HFFc6 (cell line): ENCODE data around the gene MAN1C1. TPM values are rescaled to one million over a fixed set of nuclear protein-coding genes. Genes with fewer than 3 reads are reported as not detected.

Experiments
- DNase-seq: peaks from one replicate; pipeline ENCODE4 v3.0.0-alpha.2; 2018
- H3K27ac Mint-ChIP-seq: 2 replicates; pipeline ENCODE4 v1.8.0; 2020; ENCODE audit warnings: mild to moderate bottlenecking, mixed read lengths
- H3K27me3 Mint-ChIP-seq: 2 replicates; pipeline ENCODE4 v1.8.0; 2021; ENCODE audit warnings: mild to moderate bottlenecking, moderate library complexity, mixed read lengths; ENCODE audit not compliant: insufficient read depth
- H3K36me3 Mint-ChIP-seq: 2 replicates; pipeline ENCODE4 v1.8.0; 2021; ENCODE audit warnings: low read depth, mixed read lengths
- H3K4me1 Mint-ChIP-seq: 2 replicates; pipeline ENCODE4 v1.8.0; 2020; ENCODE audit warnings: low read depth, mixed read lengths
- H3K4me3 Mint-ChIP-seq: 2 replicates; pipeline ENCODE4 v1.8.0; 2020; ENCODE audit warnings: mild to moderate bottlenecking, moderate library complexity, mixed read lengths
- H3K9me3 Mint-ChIP-seq: 2 replicates; pipeline ENCODE4 v1.8.0; 2020; ENCODE audit warnings: mild to moderate bottlenecking, mixed read lengths
- total RNA-seq, 6 experiments: library from RNA; stranded (reverse); fragmentation: NEBNext Ultra II Directional; extraction: Animal tissue kit (Norgen Biotek cat#: 25700); gene quantifications; 2 replicates in 1 of 6; 3 replicates in 5 of 6; pipeline ENCODE4 v1.2.3, GENCODE V29; 2021
- TF ChIP-seq, protein P1 (sequence below): fragments of 200-600 bp; sonication (generic); IDR thresholded peaks from 2 replicates; pipeline ENCODE4 v1.5.0; 2021; ENCODE audit warnings: antibody characterized with exemption, mild to moderate bottlenecking

MAN1C1 gene
- total RNA-seq, 6 experiments from 2014 or later, result 0.07 to 0.14 (median 0.08) TPM; not detected in 3

GRCh38 chr1:25818569-25818968, 202.0 kb downstream of the MAN1C1 start:
- H3K27me3 Mint-ChIP-seq, result peaks cover 4% of the 10 kb centered on the region
- peaks cover 41% of the 10 kb centered on the region for H3K4me1 Mint-ChIP-seq
- TF ChIP-seq, protein P1, sequence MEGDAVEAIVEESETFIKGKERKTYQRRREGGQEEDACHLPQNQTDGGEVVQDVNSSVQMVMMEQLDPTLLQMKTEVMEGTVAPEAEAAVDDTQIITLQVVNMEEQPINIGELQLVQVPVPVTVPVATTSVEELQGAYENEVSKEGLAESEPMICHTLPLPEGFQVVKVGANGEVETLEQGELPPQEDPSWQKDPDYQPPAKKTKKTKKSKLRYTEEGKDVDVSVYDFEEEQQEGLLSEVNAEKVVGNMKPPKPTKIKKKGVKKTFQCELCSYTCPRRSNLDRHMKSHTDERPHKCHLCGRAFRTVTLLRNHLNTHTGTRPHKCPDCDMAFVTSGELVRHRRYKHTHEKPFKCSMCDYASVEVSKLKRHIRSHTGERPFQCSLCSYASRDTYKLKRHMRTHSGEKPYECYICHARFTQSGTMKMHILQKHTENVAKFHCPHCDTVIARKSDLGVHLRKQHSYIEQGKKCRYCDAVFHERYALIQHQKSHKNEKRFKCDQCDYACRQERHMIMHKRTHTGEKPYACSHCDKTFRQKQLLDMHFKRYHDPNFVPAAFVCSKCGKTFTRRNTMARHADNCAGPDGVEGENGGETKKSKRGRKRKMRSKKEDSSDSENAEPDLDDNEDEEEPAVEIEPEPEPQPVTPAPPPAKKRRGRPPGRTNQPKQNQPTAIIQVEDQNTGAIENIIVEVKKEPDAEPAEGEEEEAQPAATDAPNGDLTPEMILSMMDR, result no peak
- peak overlapping the region; percentile 91 for H3K27ac Mint-ChIP-seq
- H3K9me3 Mint-ChIP-seq, result no peaks in the 10 kb centered on the region
- no peaks in the 10 kb centered on the region; the same call in 1 of the 2 replicates for H3K36me3 Mint-ChIP-seq
- no peak for DNase-seq
- peak overlapping the region; percentile 94 for H3K4me3 Mint-ChIP-seq

- H3K4me3 Mint-ChIP-seq, result peak within 1 kb of the TSS; percentile 94
- H3K27ac Mint-ChIP-seq, result peak within 1 kb of the TSS; percentile 91
- H3K9me3 Mint-ChIP-seq, result no peaks in the 10 kb centered on the region
- TF ChIP-seq, protein P1, result no peak
- H3K4me1 Mint-ChIP-seq, result peaks cover 41% of the 10 kb centered on the region
- DNase-seq, result peak; percentile 56
- no peaks in the 10 kb centered on the region; the same call in 1 of the 2 replicates for H3K36me3 Mint-ChIP-seq
- H3K27me3 Mint-ChIP-seq, result peaks cover 4% of the 10 kb centered on the region
These were observed 203.1 kb downstream of the MAN1C1 start, which contains the start of gene MTFR1L for GRCh38 chr1:25819491-25820246. Gene MTFR1L (plus strand): TSS chr1:25819954. CDS start chr1:25823105, 3,151 bp downstream.

- H3K4me1 Mint-ChIP-seq, result peaks cover 41% of the 10 kb centered on the region
- peak; percentile 54 for DNase-seq
- H3K36me3 Mint-ChIP-seq, result no peaks in the 10 kb centered on the region; the same call in 1 of the 2 replicates
- peaks cover 2% of the 10 kb centered on the region for H3K27me3 Mint-ChIP-seq
- H3K27ac Mint-ChIP-seq, result peak overlapping the region; percentile 91
- peak overlapping the region; percentile 94 for H3K4me3 Mint-ChIP-seq
- TF ChIP-seq, protein P1, result no peak
- no peaks in the 10 kb centered on the region for H3K9me3 Mint-ChIP-seq
These were observed 203.9 kb downstream of the MAN1C1 start for GRCh38 chr1:25820247-25821111.

- H3K27me3 Mint-ChIP-seq, result peaks cover 2% of the 10 kb centered on the region
- peaks cover 1% of the 10 kb centered on the region; the same call in 1 of the 2 replicates for H3K36me3 Mint-ChIP-seq
- peak overlapping the region; percentile 82 for H3K27ac Mint-ChIP-seq
- H3K9me3 Mint-ChIP-seq, result no peaks in the 10 kb centered on the region
- peaks cover 41% of the 10 kb centered on the region for H3K4me1 Mint-ChIP-seq
- DNase-seq, result no peak
- peak overlapping the region; percentile 94 for H3K4me3 Mint-ChIP-seq
- TF ChIP-seq, protein P1, result no peak
These were observed 204.5 kb downstream of the MAN1C1 start for GRCh38 chr1:25821112-25821476.

DNA sequence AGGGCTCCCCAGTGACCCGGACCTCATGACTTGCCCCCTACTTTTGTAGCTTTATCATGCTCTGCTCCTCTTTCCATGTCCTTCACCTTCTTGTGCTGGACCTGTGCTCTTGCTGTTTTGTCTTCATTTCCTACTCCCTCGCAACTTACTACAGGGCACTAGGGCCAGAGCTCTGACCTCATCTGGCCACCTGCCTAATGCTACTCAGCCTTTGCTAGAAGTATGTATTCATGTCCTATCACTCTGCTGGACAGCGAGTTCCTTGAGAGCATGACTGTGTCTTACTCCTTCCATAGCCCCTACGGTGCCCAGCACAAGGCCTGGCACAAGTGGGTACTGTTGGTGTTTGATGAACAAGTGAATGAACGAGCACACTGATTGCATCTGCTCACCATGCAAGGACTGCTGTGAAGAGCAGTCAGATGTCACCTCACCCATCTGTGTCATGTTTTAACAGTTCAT, 205.1 kb downstream of the MAN1C1 start:
- DNase-seq, result peak; percentile 32
- peaks cover 2% of the 10 kb centered on the region for H3K27me3 Mint-ChIP-seq
- H3K27ac Mint-ChIP-seq, result peak overlapping the region; percentile 82
- peak overlapping the region; percentile 94 for H3K4me3 Mint-ChIP-seq
- H3K36me3 Mint-ChIP-seq, result peaks cover 4% of the 10 kb centered on the region; the same call in 1 of the 2 replicates
- H3K4me1 Mint-ChIP-seq, result peaks cover 41% of the 10 kb centered on the region
- no peaks in the 10 kb centered on the region for H3K9me3 Mint-ChIP-seq
- TF ChIP-seq, protein P1, result no peak
